HG03521 (cell line): Measurements from ENCODE around the gene STAT4.

Source experiments
- ATAC-seq: cut with Tn5 transposase; IDR thresholded peaks from one replicate; pipeline ENCODE4 v1.9.1; 2021; ENCODE audit warnings: mild to moderate bottlenecking, moderate library complexity; ENCODE audit not compliant: unreplicated experiment

STAT4 gene

GRCh38 chr2:191048073-191048472 is 102.7 kb downstream of the STAT4 start:
- no peak for ATAC-seq

- ATAC-seq, result no peak
Observed at GRCh38 chr2:191045141-191045540, 105.7 kb downstream of the STAT4 start.

- ATAC-seq, result no peak
Observed at GRCh38 chr2:191043438-191043837, 107.4 kb downstream of the STAT4 start.

- ATAC-seq, result no peak
Observed at GRCh38 chr2:191041418-191042161, 109.2 kb downstream of the STAT4 start.

GRCh38 chr2:191039616-191040015 is 111.2 kb downstream of the STAT4 start:
- ATAC-seq, result no peak

- ATAC-seq, result no peak
Observed at GRCh38 chr2:191038741-191039140, 112.1 kb downstream of the STAT4 start.

GRCh38 chr2:191038241-191038725 is 112.5 kb downstream of the STAT4 start:
- no peak for ATAC-seq

GRCh38 chr2:191037351-191037750 is 113.4 kb downstream of the STAT4 start:
- ATAC-seq, result no peak

GRCh38 chr2:191036363-191036762 is 114.4 kb downstream of the STAT4 start:
- no peak for ATAC-seq

GRCh38 chr2:191032588-191033429 is 118.0 kb downstream of the STAT4 start:
- ATAC-seq, result no peak

- ATAC-seq, result no peak
Observed at GRCh38 chr2:191031256-191031655, 119.5 kb downstream of the STAT4 start.

- ATAC-seq, result peak; percentile 90
Observed at GRCh38 chr2:191030521-191031154, 120.2 kb downstream of the STAT4 start.

- ATAC-seq, result no peak
Observed at GRCh38 chr2:191029280-191029950, 121.4 kb downstream of the STAT4 start.

- ATAC-seq, result no peak
Observed at GRCh38 chr2:191026377-191026776, 124.4 kb downstream of the STAT4 start.

GRCh38 chr2:191025135-191025534 is 125.7 kb downstream of the STAT4 start:
- no peak for ATAC-seq

- no peak for ATAC-seq
Observed at GRCh38 chr2:191023235-191023679, 127.5 kb downstream of the STAT4 start.

- ATAC-seq, result peak; percentile 20
Observed at GRCh38 chr2:191020742-191021381, 129.9 kb downstream of the STAT4 start.

- ATAC-seq, result peak; percentile 68
Observed at GRCh38 chr2:191020221-191020741, 130.5 kb downstream of the STAT4 start.

GRCh38 chr2:191019376-191019775 is 131.4 kb downstream of the STAT4 start:
- no peak for ATAC-seq

GRCh38 chr2:191018643-191019119 is 132.1 kb downstream of the STAT4 start:
- ATAC-seq, result no peak
